K562 (cell line): ENCODE measurements around the gene CCNL2. TPM values are rescaled to one million over a fixed set of nuclear protein-coding genes. Genes with fewer than 3 reads are reported as not detected.
A peak's percentile ranks its signal among the peaks of the same experiment; 100 is the strongest.

Experiments
- ATAC-seq: fragments of 200-7000 bp; cut with Tn5 transposase; 3 replicates; pipeline ENCODE4 v1.9.1; 2020; ENCODE audit warnings: moderate library complexity
- BruUV-seq: library from RNA; stranded (reverse); fragments of 400-500 nt; replicated peaks from 2 replicates; lab custom pipeline; 2021; lab: Mats Ljungman, UMichigan
- CTCF ChIA-PET: fragments of 300-600 bp; formaldehyde crosslinking; extraction: SDS; loops from one replicate; lab custom pipeline; 2021; ENCODE audit warnings: low intra/inter-chr PET ratio; lab: Yijun Ruan, JAX
- POLR2A ChIA-PET: fragments of 300-600, 350-650 bp; sonication (Branson Sonifier 250); formaldehyde crosslinking; extraction: SDS; loops from one replicate; lab custom pipeline; 2021; ENCODE audit warnings: antibody characterized with exemption, inconsistent platforms; lab: Yijun Ruan, JAX
- DNase-seq, 4 experiments: peaks; one replicate each; pipeline versions ENCODE4 v3.0.0 to v3.0.0-alpha.2; 2011 to 2018; ENCODE audit warnings: low spot score in 3 of 4, mixed read lengths in 3 of 4; ENCODE audit errors: extremely low read depth in 1 of 4
- FAIRE-seq: peaks from 2 replicates; lab custom pipeline; 2011; peaks lifted over from hg19 to GRCh38; lab: Jason Lieb, UNC
- H2AFZ ChIP-seq: 2 replicates; pipeline ENCODE4 v1.6.0; 2011; ENCODE audit warnings: low read depth, low read length, control low read depth, inconsistent platforms
- H3K27ac ChIP-seq: fragments of 200-600 bp; 3 replicates; pipeline ENCODE4 v1.8.0; 2011; ENCODE audit warnings: low read depth, mild to moderate bottlenecking, control low read depth, inconsistent platforms, low read length, moderate library complexity, mixed read lengths; ENCODE audit errors: extremely low read depth
- H3K27me3 ChIP-seq, 2 experiments: fragments of 300-600 bp in 1 of 2; 2 replicates in 1 of 2; 3 replicates in 1 of 2; pipeline versions ENCODE4 v1.6.0 to v1.8.0; 2011; ENCODE audit warnings: inconsistent platforms in 2 of 2, low read length in 2 of 2, mild to moderate bottlenecking in 1 of 2, mixed read lengths in 1 of 2, moderate library complexity in 1 of 2; ENCODE audit not compliant: control insufficient read depth in 2 of 2, insufficient read depth in 2 of 2
- H3K36me3 ChIP-seq: fragments of 300-600 bp; 3 replicates; pipeline ENCODE4 v1.8.0; 2011; ENCODE audit warnings: mild to moderate bottlenecking, low read length, inconsistent platforms; ENCODE audit not compliant: control insufficient read depth, insufficient read depth
- H3K4me1 ChIP-seq, 2 experiments: fragments of 200-600 bp in 1 of 2; replicated peaks in 1 of 2; 2 replicates in 1 of 2; 3 replicates in 1 of 2; pipeline versions ENCODE4 v1.5.1 to v1.8.0; 2011; ENCODE audit warnings: inconsistent platforms in 2 of 2, low read length in 2 of 2, mild to moderate bottlenecking in 1 of 2, mixed read lengths in 1 of 2, moderate library complexity in 1 of 2; ENCODE audit not compliant: control insufficient read depth in 2 of 2, insufficient read depth in 2 of 2
- H3K4me2 ChIP-seq: 2 replicates; pipeline ENCODE4 v1.6.1; 2011; ENCODE audit warnings: low read length, control low read depth, inconsistent platforms, mixed read lengths; ENCODE audit not compliant: insufficient read depth
- H3K4me3 ChIP-seq: fragments of 200-600 bp; sonication (generic), shearing (Covaris generic); 2 replicates; pipeline ENCODE4 v1.5.1; 2016; ENCODE audit warnings: control low read depth, inconsistent platforms
- H3K79me2 ChIP-seq: fragments of 200-600 bp; 3 replicates; pipeline ENCODE4 v1.8.0; 2011; ENCODE audit warnings: low read length, inconsistent platforms; ENCODE audit not compliant: control insufficient read depth, insufficient read depth
- H3K9ac ChIP-seq, 2 experiments: 2 replicates each; pipeline versions ENCODE4 v1.6.0 to v1.6.1; 2011; ENCODE audit warnings: low read depth in 2 of 2, low read length in 2 of 2, control low read depth in 1 of 2, inconsistent platforms in 1 of 2, mild to moderate bottlenecking in 1 of 2, mixed read lengths in 1 of 2; ENCODE audit not compliant: insufficient read depth in 1 of 2
- H3K9me1 ChIP-seq: one replicate; pipeline ENCODE4 v1.6.0; 2011; ENCODE audit warnings: inconsistent platforms, mild to moderate bottlenecking, low read length, moderate library complexity; ENCODE audit not compliant: control insufficient read depth, insufficient read depth
- H3K9me3 ChIP-seq: replicated peaks from 2 replicates; pipeline ENCODE4 v1.5.1; 2011; ENCODE audit warnings: low read depth, low read length, inconsistent platforms; ENCODE audit not compliant: control insufficient read depth, insufficient read depth
- H4K20me1 ChIP-seq: replicated peaks from 2 replicates; pipeline ENCODE4 v1.6.1; 2011; ENCODE audit warnings: low read length, inconsistent platforms, mixed read lengths; ENCODE audit not compliant: control insufficient read depth, insufficient read depth
- CUX1 ChIP-seq: fragments of 200-800 bp; sonication (Bioruptor generic); IDR thresholded peaks from 2 replicates; pipeline ENCODE4 v1.6.1; 2016; ENCODE audit warnings: missing genetic modification characterization, missing compliant biosample characterization
- ETV1 ChIP-seq: fragments of 450-650 bp; conservative IDR thresholded peaks from 2 replicates; pipeline ENCODE4 v1.6.1; 2016; ENCODE audit warnings: missing genetic modification characterization, control low read depth, low read depth, missing compliant biosample characterization
- JUND ChIP-seq, 2 experiments: IDR thresholded peaks; 2 replicates in 1 of 2; 3 replicates in 1 of 2; pipeline ENCODE4 v1.6.1; 2011; ENCODE audit warnings: borderline replicate concordance in 2 of 2, low read depth in 2 of 2, low read length in 2 of 2, improper control_type of control experiment in 1 of 2, missing biosample characterization in 1 of 2, missing genetic modification characterization in 1 of 2, missing genetic modification reagents in 1 of 2
- MEF2D ChIP-seq: conservative IDR thresholded peaks from 2 replicates; pipeline ENCODE4 v1.6.1; 2016; ENCODE audit warnings: low read depth, missing genetic modification characterization, missing compliant biosample characterization
- NRF1 ChIP-seq, 2 experiments: fragments of 450-650 bp; IDR thresholded peaks in 1 of 2; conservative IDR thresholded peaks in 1 of 2; 2 replicates each; pipeline ENCODE4 v1.6.1; 2014; ENCODE audit warnings: mild to moderate bottlenecking in 2 of 2
- PHF21A ChIP-seq: fragments of 450-650 bp; IDR thresholded peaks from 2 replicates; pipeline ENCODE4 v1.6.1; 2017; ENCODE audit warnings: low read depth, borderline replicate concordance
- POU5F1 ChIP-seq: fragments of 150-350 bp; IDR thresholded peaks from 2 replicates; pipeline ENCODE4 v1.6.1; 2014; ENCODE audit warnings: borderline replicate concordance, low read length, low read depth, mild to moderate bottlenecking; ENCODE audit not compliant: partially characterized antibody
- SRSF1 ChIP-seq: fragments of 200-400 bp; formaldehyde crosslinking; IDR thresholded peaks from 2 replicates; pipeline ENCODE4 v1.6.1; 2017; ENCODE audit warnings: mild to moderate bottlenecking, low read depth, low read length, moderate library complexity
- TEAD1 ChIP-seq, 2 experiments: fragments of 450-650 bp in 1 of 2; sonication (generic) in 1 of 2; formaldehyde crosslinking; IDR thresholded peaks; 2 replicates each; pipeline versions ENCODE4 v1.4.0 to v1.8.0; 2020 to 2022; ENCODE audit warnings: mild to moderate bottlenecking in 2 of 2, missing genetic modification reagents in 1 of 2
- ZNF143 ChIP-seq: sonication (generic); formaldehyde crosslinking; IDR thresholded peaks from 2 replicates; pipeline ENCODE4 v1.9.0; 2022; ENCODE audit warnings: mild to moderate bottlenecking, missing genetic modification reagents
- ZNF778 ChIP-seq: fragments of 450-650 bp; formaldehyde crosslinking; IDR thresholded peaks from 2 replicates; pipeline ENCODE4 v1.4.0; 2020; ENCODE audit warnings: mild to moderate bottlenecking, moderate library complexity
- WGBS: fragments of 100-300 bp; shearing (Covaris generic); methylation state at CpG from one replicate; pipeline ENCODE4 v1.1.6; 2016; ENCODE audit warnings: low coverage, mixed read lengths; ENCODE audit not compliant: insufficient coverage; ENCODE audit errors: missing lambda C conversion rate; 5-methylcytosine and 5-hydroxymethylcytosine counted together
- in situ Hi-C: fragments of 300-500 bp; cut with MboI; formaldehyde crosslinking; loops from 4 replicates; pipeline ENCODE4 v1.15.0; 2018; ENCODE audit warnings: inconsistent platforms, mixed read lengths
- intact Hi-C: fragments of 100-400 bp; cut with micrococcal nuclease; formaldehyde crosslinking; loops from 2 replicates; pipeline ENCODE4 v1.14.2; 2022
- polyA plus RNA-seq, 8 experiments: library from polyadenylated mRNA; depleted of rRNA in 4 of 8; stranded (reverse) in 5 of 8; unstranded in 3 of 8; fragments of >200 nt; fragmentation: Nextera tagmentation in 2 of 8; fragmentation: Illumina TruSeq in 1 of 8; extraction: Ambion mirVana in 2 of 8; extraction: Trizol in 1 of 8; gene quantifications; 2 replicates each; pipeline versions ENCODE4 v1.2.1 to v1.2.3, GENCODE V29; 2011 to 2014; ENCODE audit warnings: inconsistent platforms in 1 of 8, missing spikeins in 1 of 8
- total RNA-seq, 7 experiments: library from RNA; depleted of rRNA in 6 of 7; stranded (reverse); fragments of >200 nt in 6 of 7; fragmentation: Illumina TruSeq in 2 of 7; extraction: Trizol in 2 of 7; gene quantifications; 2 replicates each; pipeline versions ENCODE4 v1.2.1 to v1.2.3, GENCODE V29; 2011 to 2021; ENCODE audit warnings: low replicate concordance in 1 of 7

CCNL2 gene
- total and polyA plus RNA-seq, 9 of the 15 experiments (the other 6 are each of a cell fraction or from before 2014, with no cell fraction given): 2.8 to 287 (median 94.5) TPM

- WGBS: 61% methylated on average over 10 of the region's 10 CpGs
- intact Hi-C loops (loop anchor here (5.0 to 10.0 kb wide), 3 partner anchors 54 to 128 kb away; partner anchors contain the start of genes ACAP3, CPTP, INTS11 and PUSL1), in situ Hi-C loops (no loop called here)
- ATAC-seq (no peak), FAIRE-seq (no peak), DNase-seq (no peak)
- no peak for TF ChIP-seq CUX1 (CRISPR knock-in tag)
- 0 out of 2 replicates have a peak, but pooled peaks have one; percentile 0 for TF ChIP-seq ETV1 (tag)
- TF ChIP-seq TEAD1 (CRISPR knock-in tag; IDR thresholded peaks at IDR 0.05): no peak
- TF ChIP-seq JUND (IDR thresholded peaks at IDR 0.05; ENCODE audit: borderline replicate concordance, low read depth, low read length): no peak
- no peak for TF ChIP-seq JUND (tag; IDR thresholded peaks at IDR 0.05; ENCODE audit: borderline replicate concordance, low read depth, low read length)
- no peak for TF ChIP-seq ZNF778 (CRISPR knock-in tag)
- TF ChIP-seq ZNF143 (CRISPR knock-in tag): peak; percentile 48; the same call in 1 of the 2 replicates
- 0 out of 4 replicates have a peak, but pooled peaks of 1 of the 2 experiments have one; percentile 1 for TF ChIP-seq NRF1 (conservative IDR thresholded peaks at IDR 0.05 in 1 of 2, IDR thresholded peaks at IDR 0.05 in 1 of 2)
- TF ChIP-seq POU5F1: no peak
- no peak for TF ChIP-seq SRSF1
- 0 out of 2 replicates have a peak, but pooled peaks have one; percentile 14 for TF ChIP-seq MEF2D (tag)
- TF ChIP-seq PHF21A: no peak
- no TSS peak for BruUV-seq
- peaks cover 11 to 58% of the 10 kb centered on the region in 2 experiments; a peak in 4 of 5 replicates for H3K4me1 ChIP-seq
- peak overlapping the region; percentile 99 for H3K9ac ChIP-seq
- H3K4me3 ChIP-seq: peak overlapping the region; percentile 100
- POLR2A ChIA-PET: interaction anchor here (0.6 to 4.2 kb wide), 13 partner anchors 10 to 128 kb away, joined by 3 to 54 read pairs (median 5); partner anchors contain the start of genes CCNL2, MRPL20 and MXRA8
- H3K79me2 ChIP-seq: peaks cover 29% of the 10 kb centered on the region
- peak overlapping the region; percentile 66 for H2AFZ ChIP-seq
- H3K27ac ChIP-seq: peak overlapping the region; percentile 97; the same call in 2 of the 3 replicates
- H3K4me2 ChIP-seq: peak overlapping the region; percentile 89
- peaks cover 3% of the 10 kb centered on the region; the same call in 1 of the 2 replicates for H4K20me1 ChIP-seq
- CTCF ChIA-PET: no interaction called here
- peaks cover 1% of the 10 kb centered on the region for H3K9me1 ChIP-seq
- H3K27me3 ChIP-seq: no peaks in the 10 kb centered on the region
- peaks cover 23% of the 10 kb centered on the region; the same call in 2 of the 3 replicates for H3K36me3 ChIP-seq
- no peaks in the 10 kb centered on the region; the same call in 1 of the 2 replicates for H3K9me3 ChIP-seq
Measured at GRCh38 chr1:1376551-1377226, 22.4 kb downstream of the CCNL2 start.
